ENCODE measurements around the gene PNPLA7.

PNPLA7 gene

DNA sequence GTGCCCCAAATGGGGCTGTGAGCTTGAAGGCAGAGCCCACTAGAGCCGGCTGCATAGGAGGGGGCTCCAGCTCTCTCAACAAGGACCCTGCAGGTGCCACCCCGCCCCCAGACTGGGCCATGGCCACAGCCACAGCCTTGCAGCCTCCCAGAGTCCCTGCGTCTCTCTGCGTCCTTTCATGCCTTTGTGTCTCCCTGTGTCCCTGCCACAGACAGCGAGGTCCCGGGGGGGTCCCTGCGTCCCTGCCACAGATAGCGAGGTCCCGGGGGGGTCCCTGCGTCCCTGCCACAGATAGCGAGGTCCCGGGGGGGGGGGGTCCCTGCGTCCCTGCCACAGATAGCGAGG lies 120.7 kb downstream of the PNPLA7 start:
- DNase-seq (ENCODE audit: low read depth in 2 of 2), result no peak
- TF ChIP-seq, protein P1, sequence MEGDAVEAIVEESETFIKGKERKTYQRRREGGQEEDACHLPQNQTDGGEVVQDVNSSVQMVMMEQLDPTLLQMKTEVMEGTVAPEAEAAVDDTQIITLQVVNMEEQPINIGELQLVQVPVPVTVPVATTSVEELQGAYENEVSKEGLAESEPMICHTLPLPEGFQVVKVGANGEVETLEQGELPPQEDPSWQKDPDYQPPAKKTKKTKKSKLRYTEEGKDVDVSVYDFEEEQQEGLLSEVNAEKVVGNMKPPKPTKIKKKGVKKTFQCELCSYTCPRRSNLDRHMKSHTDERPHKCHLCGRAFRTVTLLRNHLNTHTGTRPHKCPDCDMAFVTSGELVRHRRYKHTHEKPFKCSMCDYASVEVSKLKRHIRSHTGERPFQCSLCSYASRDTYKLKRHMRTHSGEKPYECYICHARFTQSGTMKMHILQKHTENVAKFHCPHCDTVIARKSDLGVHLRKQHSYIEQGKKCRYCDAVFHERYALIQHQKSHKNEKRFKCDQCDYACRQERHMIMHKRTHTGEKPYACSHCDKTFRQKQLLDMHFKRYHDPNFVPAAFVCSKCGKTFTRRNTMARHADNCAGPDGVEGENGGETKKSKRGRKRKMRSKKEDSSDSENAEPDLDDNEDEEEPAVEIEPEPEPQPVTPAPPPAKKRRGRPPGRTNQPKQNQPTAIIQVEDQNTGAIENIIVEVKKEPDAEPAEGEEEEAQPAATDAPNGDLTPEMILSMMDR (IDR thresholded peaks at IDR 0.05; ENCODE audit: low read depth, low read length), result no peak
- no peak overlapping the region for H3K4me3 ChIP-seq (replicated peaks in 1 of 2; ENCODE audit: low read depth in 2 of 2, low read length in 2 of 2)

DNA sequence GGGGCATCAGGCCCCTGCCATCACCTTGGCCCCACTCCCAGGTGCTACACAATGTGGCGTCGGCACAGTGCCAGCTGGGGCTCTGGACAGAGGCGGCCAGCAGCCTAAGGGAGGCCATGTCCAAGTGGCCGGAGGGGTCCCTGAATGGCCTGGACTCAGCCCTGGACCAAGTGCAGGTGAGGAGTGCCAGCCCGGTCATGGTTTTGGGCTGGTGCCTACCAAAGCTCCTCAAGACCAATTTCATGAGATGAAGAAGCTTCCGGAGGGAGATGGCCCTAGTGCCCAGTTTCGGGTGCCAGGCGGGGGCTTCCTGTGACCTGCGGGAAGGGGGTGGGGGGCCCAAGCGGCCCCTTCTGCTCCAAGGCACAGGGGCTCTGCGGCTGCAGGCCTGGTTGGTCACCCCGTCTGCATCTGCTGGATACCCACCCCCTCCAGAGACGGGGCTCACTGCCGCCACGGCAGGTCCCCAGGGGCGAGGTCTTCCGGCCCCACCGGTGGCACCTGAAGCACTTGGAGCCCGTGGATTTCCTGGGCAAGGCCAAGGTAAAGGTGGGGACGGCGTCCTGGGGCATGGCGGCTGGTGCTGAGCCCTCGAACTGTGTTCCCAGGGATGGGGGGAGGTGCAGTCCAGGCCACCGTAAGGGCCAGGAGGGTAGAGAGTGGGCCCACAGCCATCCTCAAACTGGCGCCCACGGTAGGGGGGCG lies 121.2 kb downstream of the PNPLA7 start:
- no peak for DNase-seq (ENCODE audit: low read depth in 2 of 2)
- no peak overlapping the region for H3K4me3 ChIP-seq (replicated peaks in 1 of 2; ENCODE audit: low read depth in 2 of 2, low read length in 2 of 2)
- TF ChIP-seq, protein P1 (IDR thresholded peaks at IDR 0.05; ENCODE audit: low read depth, low read length), result no peak

DNA sequence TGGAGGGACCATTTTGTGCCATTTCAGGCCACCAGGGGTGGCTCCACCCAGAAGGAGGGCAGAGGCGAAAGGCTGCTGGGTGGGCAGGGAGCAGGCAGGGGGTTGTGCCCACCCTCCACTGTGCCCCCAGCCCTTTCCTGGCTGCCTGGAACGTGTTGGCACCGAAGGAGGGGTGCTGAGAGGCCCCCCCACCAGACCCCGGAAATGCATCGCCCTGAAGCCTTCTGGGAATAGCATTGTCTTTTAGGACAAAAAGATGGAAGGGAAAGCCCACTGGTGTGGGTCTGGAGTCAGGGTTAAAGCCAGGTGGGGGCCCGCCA lies 121.9 kb downstream of the PNPLA7 start:
- no peak for DNase-seq (ENCODE audit: low read depth in 2 of 2)
- TF ChIP-seq, protein P1 (IDR thresholded peaks at IDR 0.05; ENCODE audit: low read depth, low read length), result no peak
- H3K4me3 ChIP-seq (replicated peaks in 1 of 2; ENCODE audit: low read depth in 2 of 2, low read length in 2 of 2), result no peak overlapping the region

DNA sequence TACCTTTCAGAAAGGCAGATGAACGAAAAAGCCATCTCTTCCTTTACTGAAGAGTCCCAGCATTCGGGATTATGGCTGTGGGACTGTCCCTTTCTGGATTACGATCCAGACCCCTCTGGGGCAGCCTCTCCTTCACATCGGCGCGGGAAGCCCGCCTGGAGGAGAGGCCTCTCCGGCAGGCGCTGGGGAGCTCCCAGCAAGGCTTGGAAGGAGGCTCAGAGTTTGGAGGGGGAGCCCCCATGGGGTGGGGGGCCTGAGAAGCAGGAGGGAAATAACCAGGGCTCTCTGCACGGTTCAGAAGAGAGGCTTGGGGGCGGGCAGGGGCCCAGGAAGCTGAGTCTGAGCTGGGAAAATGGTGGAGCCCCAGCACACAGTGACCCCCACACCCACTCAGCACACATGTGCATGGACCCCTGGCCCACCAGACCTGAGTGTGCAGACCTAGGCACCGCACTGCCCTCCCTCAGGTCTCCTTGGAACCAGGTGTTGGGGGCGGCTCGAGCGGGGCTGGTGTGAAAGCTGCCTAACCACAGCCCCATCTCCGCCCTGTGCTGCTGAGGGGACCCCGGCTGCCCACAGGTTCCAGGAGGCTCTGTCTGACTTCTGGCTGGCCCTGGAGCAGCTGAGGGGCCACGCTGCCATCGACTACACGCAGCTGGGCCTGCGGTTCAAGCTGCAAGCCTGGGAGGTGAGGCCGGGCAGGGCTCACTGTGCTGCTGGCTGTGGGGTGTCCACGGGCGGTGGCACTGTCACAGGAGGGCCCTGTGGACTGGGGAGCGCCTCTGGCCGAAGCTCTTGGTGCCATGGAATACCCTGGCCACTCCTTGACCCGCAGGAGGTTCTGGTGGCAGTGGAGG lies 122.5 kb downstream of the PNPLA7 start:
- no peak for DNase-seq (ENCODE audit: low read depth in 2 of 2)
- H3K4me3 ChIP-seq (replicated peaks in 1 of 2; ENCODE audit: low read depth in 2 of 2, low read length in 2 of 2), result no peak overlapping the region
- TF ChIP-seq, protein P1 (IDR thresholded peaks at IDR 0.05; ENCODE audit: low read depth, low read length), result no peak

DNA sequence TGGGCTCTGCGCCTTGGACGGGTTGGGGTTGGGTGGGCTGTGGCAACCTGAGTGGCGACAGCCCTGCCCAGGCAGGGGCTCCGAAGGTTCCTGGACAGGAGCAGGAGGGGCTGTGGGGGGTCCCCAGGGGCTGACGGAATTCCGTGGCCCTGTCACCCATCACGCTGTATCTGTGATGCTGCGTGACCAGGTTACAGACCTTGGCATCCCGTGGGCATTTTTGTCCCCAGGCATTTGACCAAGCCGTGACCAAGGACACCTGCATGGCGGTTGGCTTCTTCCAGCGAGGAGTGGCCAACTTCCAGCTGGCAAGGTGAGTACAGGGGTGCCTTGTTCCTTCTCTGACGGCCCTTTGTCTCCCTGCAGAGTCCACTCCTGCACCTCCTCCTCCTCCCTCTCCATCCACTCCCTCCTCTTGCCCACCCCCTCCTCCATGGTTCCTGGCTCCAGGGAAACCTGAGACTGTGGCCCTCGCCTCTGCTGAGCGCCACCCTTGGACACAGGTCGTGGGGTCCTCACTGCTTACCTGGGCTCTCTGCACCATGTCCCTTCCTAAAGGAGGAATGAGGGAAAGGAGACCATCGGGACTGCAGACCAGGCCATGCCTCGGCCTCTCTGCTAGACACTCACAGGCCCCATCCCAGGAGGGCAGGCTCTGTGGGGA lies 124.1 kb downstream of the PNPLA7 start:
- TF ChIP-seq, protein P1 (IDR thresholded peaks at IDR 0.05; ENCODE audit: low read depth, low read length), result no peak
- no peak for DNase-seq (ENCODE audit: low read depth in 2 of 2)
- no peak overlapping the region for H3K4me3 ChIP-seq (replicated peaks in 1 of 2; ENCODE audit: low read depth in 2 of 2, low read length in 2 of 2)

DNA sequence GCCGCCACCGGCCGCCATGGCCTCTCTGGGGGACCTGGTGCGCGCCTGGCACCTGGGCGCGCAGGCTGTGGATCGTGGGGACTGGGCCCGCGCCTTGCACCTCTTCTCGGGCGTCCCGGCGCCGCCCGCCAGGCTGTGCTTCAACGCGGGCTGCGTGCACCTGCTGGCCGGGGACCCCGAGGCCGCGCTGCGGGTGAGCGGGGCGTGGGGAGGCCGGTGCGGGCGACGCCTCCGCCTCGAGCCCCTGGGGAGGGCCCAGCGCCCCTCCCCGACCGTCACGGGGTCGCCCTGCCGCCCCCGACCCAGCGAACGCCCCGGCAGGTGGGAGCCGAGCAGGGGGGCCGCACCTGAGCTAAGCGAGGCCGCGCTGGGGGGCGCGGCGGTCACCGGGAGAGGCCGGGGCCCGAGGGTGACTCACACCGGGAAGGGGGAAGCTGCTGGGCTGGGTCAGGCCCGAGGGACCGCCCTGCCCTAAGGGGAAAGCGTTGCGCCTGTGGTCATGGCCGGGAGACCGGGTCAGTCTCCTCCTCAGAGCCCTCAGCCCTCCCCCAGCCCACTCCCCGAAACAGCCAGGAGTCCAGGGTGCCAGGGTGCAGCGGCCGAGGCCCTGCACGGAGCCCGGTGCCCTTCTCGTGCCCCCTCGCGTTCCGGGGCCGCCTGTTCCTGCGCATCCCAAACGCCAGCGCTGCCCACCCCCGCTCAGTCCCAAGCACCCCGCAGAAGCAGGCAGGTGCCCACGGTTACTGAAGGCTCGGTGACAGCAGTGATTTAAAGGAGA lies 126.5 kb downstream of the PNPLA7 start:
- H3K4me3 ChIP-seq (replicated peaks in 1 of 2; ENCODE audit: low read depth in 2 of 2, low read length in 2 of 2), result peak overlapping the region in 1 of 2 donors; percentile 35
- DNase-seq (ENCODE audit: low read depth in 2 of 2), result no peak
- TF ChIP-seq, protein P1 (IDR thresholded peaks at IDR 0.05; ENCODE audit: low read depth, low read length), result no peak

Data from cardiac fibroblast (primary cell).